ENCODE data around the gene FOXB2.

DNA sequence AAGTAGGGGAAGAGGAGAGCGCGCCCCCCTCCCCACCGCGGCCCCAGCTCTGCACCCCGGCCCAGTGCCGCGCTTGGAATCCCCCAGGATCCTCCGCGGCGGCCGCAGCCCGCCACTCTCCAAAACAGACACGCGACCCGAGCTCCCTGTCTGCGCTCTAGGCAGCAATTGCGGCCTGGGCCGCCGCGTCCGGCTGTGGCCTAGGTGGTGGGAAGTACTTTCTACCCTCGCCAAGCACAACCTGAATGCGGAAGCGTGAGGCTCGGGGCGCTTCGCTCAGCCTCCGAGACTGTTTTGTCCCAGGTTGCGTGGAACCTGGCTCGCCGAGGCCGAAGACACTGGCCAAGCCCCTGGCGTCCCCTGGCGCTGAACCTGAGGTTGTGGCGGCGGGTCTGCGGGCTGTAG is 3.3 kb upstream of the FOXB2 start:
- TF ChIP-seq, protein P1, sequence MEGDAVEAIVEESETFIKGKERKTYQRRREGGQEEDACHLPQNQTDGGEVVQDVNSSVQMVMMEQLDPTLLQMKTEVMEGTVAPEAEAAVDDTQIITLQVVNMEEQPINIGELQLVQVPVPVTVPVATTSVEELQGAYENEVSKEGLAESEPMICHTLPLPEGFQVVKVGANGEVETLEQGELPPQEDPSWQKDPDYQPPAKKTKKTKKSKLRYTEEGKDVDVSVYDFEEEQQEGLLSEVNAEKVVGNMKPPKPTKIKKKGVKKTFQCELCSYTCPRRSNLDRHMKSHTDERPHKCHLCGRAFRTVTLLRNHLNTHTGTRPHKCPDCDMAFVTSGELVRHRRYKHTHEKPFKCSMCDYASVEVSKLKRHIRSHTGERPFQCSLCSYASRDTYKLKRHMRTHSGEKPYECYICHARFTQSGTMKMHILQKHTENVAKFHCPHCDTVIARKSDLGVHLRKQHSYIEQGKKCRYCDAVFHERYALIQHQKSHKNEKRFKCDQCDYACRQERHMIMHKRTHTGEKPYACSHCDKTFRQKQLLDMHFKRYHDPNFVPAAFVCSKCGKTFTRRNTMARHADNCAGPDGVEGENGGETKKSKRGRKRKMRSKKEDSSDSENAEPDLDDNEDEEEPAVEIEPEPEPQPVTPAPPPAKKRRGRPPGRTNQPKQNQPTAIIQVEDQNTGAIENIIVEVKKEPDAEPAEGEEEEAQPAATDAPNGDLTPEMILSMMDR (IDR thresholded peaks at IDR 0.05; ENCODE audit: extremely low read depth in 1 of 2, insufficient read depth in 1 of 2, low read depth in 1 of 2, low read length in 2 of 2): no peak
- TF ChIP-seq EZH2 (IDR thresholded peaks at IDR 0.05; ENCODE audit: borderline replicate concordance, low read depth, low read length, severe bottlenecking) (peak; percentile 83), POLR2AphosphoS5 (IDR thresholded peaks at IDR 0.05; ENCODE audit: insufficient read depth, low read depth, low read length) (no peak), POLR2A (IDR thresholded peaks at IDR 0.05; ENCODE audit: low read depth, low read length) (no peak), JUN (IDR thresholded peaks at IDR 0.05; ENCODE audit: borderline replicate concordance, insufficient read depth, insufficient read length, low read depth) (no peak)
- TF ChIP-seq, protein P2, sequence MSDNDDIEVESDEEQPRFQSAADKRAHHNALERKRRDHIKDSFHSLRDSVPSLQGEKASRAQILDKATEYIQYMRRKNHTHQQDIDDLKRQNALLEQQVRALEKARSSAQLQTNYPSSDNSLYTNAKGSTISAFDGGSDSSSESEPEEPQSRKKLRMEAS (IDR thresholded peaks at IDR 0.05; ENCODE audit: insufficient read depth, insufficient read length): no peak
